NCI-H748 (cell line): Measurements from ENCODE around the gene SEPHS1.
"Not testable (repeated sequence)": the region's sequence is repeated elsewhere in the genome, so short reads cannot be mapped to it uniquely, and the experiment has no call there.

Experiments
- DNase-seq: peaks from one replicate; lab custom pipeline; 2025; ENCODE audit not compliant: unreplicated experiment; lab: John Stamatoyannopoulos, UW

SEPHS1 gene

GRCh38 chr10:13291821-13292773 is 56.0 kb downstream of the SEPHS1 start:
- no peak for DNase-seq

GRCh38 chr10:13291061-13291460 is 57.0 kb downstream of the SEPHS1 start:
- no peak for DNase-seq

GRCh38 chr10:13284050-13284449 is 64.0 kb downstream of the SEPHS1 start:
- DNase-seq = no peak

GRCh38 chr10:13282348-13282747 is 65.7 kb downstream of the SEPHS1 start:
- not testable (repeated sequence) for DNase-seq

GRCh38 chr10:13276749-13277365 is 71.2 kb downstream of the SEPHS1 start:
- DNase-seq = no peak

- DNase-seq = not testable (repeated sequence)
Observed at GRCh38 chr10:13276146-13276545, 71.9 kb downstream of the SEPHS1 start.

- peak; percentile 10 for DNase-seq
Observed at GRCh38 chr10:13272164-13272571, 75.9 kb downstream of the SEPHS1 start.

GRCh38 chr10:13271552-13272163 is 76.4 kb downstream of the SEPHS1 start:
- peak; percentile 1 for DNase-seq

GRCh38 chr10:13270877-13271551 is 77.1 kb downstream of the SEPHS1 start:
- no peak for DNase-seq

GRCh38 chr10:13268841-13269240 is 79.3 kb downstream of the SEPHS1 start:
- no peak for DNase-seq

GRCh38 chr10:13268310-13268709 is 79.8 kb downstream of the SEPHS1 start:
- DNase-seq = no peak
